ENCODE results near the gene TLR9.

Gene TLR9

DNA sequence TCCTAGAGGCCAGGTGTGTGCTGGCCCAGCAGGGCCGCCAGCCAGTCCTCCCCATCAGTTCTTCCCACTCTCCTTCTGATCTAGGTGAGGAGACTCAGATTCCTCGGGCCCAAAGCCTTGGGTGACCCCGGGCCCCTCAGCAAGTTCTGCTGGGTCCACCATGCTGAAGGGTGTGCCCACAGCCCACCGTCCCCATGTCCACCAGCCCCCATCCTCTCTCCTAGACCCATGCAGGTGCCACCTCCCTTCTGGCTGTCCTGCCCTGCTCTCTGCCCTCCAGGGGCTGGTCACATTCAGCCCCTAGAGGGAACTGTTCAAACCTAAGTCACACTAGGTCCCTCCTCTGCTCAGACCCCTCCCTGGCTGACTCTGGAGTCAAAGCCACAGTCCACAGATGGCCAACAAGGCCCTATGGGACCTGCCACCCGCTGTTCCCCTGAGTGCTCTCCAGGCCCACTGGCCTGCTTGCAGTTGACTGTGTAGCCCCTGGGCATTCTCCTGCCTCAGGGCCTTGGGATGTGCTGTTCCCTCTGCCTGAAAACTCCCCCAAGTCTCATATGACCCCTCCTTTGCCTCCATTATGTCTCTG is 878 bp upstream of the TLR9 start:
- DNase-seq (ENCODE audit: low read depth) = no peak
- TF ChIP-seq, protein P1, sequence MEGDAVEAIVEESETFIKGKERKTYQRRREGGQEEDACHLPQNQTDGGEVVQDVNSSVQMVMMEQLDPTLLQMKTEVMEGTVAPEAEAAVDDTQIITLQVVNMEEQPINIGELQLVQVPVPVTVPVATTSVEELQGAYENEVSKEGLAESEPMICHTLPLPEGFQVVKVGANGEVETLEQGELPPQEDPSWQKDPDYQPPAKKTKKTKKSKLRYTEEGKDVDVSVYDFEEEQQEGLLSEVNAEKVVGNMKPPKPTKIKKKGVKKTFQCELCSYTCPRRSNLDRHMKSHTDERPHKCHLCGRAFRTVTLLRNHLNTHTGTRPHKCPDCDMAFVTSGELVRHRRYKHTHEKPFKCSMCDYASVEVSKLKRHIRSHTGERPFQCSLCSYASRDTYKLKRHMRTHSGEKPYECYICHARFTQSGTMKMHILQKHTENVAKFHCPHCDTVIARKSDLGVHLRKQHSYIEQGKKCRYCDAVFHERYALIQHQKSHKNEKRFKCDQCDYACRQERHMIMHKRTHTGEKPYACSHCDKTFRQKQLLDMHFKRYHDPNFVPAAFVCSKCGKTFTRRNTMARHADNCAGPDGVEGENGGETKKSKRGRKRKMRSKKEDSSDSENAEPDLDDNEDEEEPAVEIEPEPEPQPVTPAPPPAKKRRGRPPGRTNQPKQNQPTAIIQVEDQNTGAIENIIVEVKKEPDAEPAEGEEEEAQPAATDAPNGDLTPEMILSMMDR (IDR thresholded peaks at IDR 0.05; ENCODE audit: low read depth, low read length, missing control alignments) = no peak
- H3K4me3 ChIP-seq (ENCODE audit: low read depth, low read length) = no peak overlapping the region; the same call in 1 of the 2 replicates

DNA sequence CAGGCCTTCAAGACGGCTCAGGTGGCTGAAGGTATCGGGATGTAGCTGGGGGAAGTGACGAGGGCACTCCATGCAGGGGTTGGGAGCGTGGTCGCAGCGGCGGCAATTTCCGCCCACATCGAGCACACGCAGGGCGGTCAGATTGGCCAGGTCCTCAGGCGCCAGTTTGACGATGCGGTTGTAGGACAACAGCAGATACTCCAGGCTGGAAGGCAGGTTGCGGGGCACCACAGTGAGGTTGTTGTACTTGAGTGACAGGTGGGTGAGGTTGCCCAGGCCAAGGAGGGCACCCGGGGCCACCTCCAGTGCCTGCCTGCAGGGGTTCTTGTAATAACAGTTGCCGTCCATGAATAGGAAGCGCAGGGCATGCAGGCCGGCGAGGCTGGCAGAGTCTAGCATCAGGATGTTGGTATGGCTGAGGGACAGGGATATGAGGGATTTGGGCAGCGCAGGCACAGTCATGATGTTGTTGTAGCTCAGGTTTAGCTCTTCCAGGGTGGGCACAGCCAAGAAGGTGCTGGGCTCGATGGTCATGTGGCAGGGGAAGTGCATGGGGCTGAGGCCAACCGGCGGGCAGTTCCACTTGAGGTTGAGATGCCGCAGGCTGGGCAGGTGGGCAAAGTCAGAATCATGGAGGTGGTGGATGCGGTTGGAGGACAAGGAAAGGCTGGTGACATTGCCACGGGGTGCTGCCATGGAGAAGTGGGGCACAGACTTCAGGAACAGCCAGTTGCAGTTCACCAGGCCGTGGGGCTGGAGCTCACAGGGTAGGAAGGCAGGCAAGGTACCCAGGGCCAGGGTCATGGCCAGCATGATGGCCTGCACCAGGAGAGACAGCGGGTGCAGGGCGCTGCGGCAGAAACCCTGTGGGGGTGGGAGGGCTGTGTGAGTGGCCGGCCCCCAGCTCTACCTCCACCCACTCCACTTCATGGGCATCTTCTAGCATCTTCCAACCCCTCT is 1.7 kb downstream of the TLR9 start:
- H3K4me3 ChIP-seq (ENCODE audit: low read depth, low read length) = no peak overlapping the region; the same call in 1 of the 2 replicates
- no peak for DNase-seq (ENCODE audit: low read depth)
- TF ChIP-seq, protein P1 (IDR thresholded peaks at IDR 0.05; ENCODE audit: low read depth, low read length, missing control alignments) = no peak

DNA sequence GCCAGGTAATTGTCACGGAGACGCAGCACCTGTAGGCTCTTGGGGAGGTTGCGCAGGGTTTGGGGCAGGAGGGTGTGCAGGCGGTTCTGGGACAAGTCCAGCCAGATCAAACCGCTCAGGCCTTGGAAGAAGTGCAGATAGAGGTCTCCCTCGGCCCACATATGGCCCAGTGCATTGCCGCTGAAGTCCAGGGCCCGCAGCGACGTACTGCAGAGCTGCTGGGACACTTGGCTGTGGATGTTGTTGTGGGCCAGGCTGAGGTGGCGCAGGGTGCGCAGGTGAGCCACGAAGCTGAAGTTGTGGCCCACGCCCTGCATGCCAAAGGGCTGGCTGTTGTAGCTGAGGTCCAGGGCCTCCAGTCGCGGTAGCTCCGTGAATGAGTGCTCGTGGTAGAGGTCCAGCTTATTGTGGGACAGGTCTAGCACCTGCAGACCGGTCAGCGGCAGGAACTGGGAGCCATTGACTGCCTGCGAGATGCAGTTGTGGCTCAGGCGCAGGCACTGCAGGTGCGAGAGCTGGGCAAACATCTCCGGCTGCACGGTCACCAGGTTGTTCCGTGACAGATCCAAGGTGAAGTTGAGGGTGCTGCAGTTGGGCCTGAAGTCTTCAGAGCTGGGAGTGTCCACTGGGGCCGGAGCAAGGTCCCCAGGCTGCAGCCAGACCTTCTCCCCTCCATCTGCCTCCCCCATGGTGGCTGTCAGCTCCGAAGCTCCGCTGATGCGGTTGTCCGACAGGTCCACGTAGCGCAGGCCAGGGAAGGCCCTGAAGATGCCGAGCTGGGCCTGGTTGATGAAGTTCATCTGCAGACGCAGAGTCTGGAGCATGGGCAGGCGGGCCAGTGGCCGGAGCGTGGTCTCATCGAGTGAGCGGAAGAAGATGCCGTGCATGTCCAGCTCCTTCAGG is 2.9 kb downstream of the TLR9 start:
- H3K4me3 ChIP-seq (ENCODE audit: low read depth, low read length) = no peak overlapping the region
- no peak for DNase-seq (ENCODE audit: low read depth)
- TF ChIP-seq, protein P1 (IDR thresholded peaks at IDR 0.05; ENCODE audit: low read depth, low read length, missing control alignments) = no peak

DNA sequence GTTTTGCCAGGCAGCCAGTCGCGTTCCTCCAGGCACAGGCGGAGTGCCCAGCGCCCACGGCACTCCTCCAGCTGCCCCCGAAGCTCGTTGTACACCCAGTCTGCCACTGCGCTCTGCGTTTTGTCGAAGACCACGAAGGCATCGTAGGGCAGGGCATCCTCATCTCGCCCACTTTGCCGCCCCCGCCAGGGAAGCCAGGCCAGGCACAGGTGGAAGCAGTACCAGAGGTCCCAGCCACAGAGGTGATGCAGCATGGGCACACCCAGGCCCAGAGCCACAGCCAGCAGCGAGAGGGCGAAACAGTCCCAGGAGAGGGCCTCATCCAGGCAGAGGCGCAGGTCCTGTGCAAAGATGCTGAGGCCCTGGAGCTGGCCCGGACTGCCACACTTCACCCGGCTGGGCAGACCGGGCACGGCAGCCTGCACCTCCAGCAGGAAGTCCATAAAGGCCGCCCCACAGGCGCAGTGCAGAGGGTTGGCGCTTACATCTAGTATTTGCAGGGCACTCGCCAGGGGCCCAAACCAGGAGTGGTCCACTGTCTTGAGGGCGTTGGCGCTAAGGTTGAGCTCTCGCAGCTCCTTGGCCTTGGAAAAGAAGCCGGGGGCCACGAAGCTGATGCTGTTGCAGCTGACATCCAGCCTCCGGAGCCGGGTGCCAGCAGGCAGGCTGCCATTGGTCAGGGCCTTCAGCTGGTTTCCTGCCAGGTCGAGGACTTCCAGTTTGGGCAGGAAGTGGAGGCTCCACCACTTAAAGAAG is 3.7 kb downstream of the TLR9 start:
- no peak overlapping the region for H3K4me3 ChIP-seq (ENCODE audit: low read depth, low read length)
- no peak for DNase-seq (ENCODE audit: low read depth)
- TF ChIP-seq, protein P1 (IDR thresholded peaks at IDR 0.05; ENCODE audit: low read depth, low read length, missing control alignments) = no peak

DNA sequence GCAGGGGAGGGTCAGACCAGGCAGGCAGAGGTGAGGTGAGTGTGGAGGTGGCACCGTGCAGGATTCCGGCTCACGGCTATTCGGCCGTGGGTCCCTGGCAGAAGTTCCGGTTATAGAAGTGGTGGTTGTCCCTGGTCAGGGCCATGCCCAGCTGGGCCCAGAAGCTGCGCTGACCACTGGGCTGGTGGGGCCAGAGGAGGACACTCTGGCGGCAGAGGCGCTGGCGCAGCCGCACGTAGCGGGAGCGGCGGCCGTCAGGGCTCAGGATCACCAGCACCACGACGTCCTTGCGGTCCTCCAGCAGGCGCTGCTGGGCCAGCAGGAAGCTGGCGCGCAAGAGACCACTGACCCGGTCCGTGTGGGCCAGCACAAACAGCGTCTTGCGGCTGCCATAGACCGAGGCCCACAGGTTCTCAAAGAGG is 4.3 kb downstream of the TLR9 start:
- no peak overlapping the region for H3K4me3 ChIP-seq (ENCODE audit: low read depth, low read length)
- DNase-seq (ENCODE audit: low read depth) = no peak
- TF ChIP-seq, protein P1 (IDR thresholded peaks at IDR 0.05; ENCODE audit: low read depth, low read length, missing control alignments) = no peak

Measured in GM12864 (cell line).